Measurements from ENCODE around the gene PLXNA4. TPM values are rescaled to one million over a fixed set of nuclear protein-coding genes. Genes with fewer than 3 reads are reported as not detected.

The PLXNA4 gene
- total RNA-seq, 1 donor from 2014 or later, result 5.7 TPM

GRCh38 chr7:132386201-132386681 is 190.0 kb downstream of the PLXNA4 start:
- peak; percentile 61 for DNase-seq

GRCh38 chr7:132383962-132384361 is 192.3 kb downstream of the PLXNA4 start:
- DNase-seq, result no peak

- peak; percentile 34 for DNase-seq
Observed at GRCh38 chr7:132381742-132382472, 194.4 kb downstream of the PLXNA4 start.

- DNase-seq, result no peak
Observed at GRCh38 chr7:132380059-132380458, 196.2 kb downstream of the PLXNA4 start.

GRCh38 chr7:132379292-132379691 is 197.0 kb downstream of the PLXNA4 start:
- no peak for DNase-seq

- DNase-seq, result no peak
Observed at GRCh38 chr7:132377703-132378584, 198.3 kb downstream of the PLXNA4 start.

GRCh38 chr7:132377015-132377414 is 199.3 kb downstream of the PLXNA4 start:
- peak; percentile 21 for DNase-seq

GRCh38 chr7:132376361-132377013 is 199.8 kb downstream of the PLXNA4 start:
- no peak for DNase-seq

- no peak for DNase-seq
Observed at GRCh38 chr7:132373879-132374278, 202.4 kb downstream of the PLXNA4 start.

GRCh38 chr7:132373041-132373440 is 203.2 kb downstream of the PLXNA4 start:
- no peak for DNase-seq

GRCh38 chr7:132371948-132372347 is 204.3 kb downstream of the PLXNA4 start:
- DNase-seq, result no peak

- no peak for DNase-seq
Observed at GRCh38 chr7:132368246-132368900, 207.9 kb downstream of the PLXNA4 start.

GRCh38 chr7:132367795-132368194 is 208.5 kb downstream of the PLXNA4 start:
- DNase-seq, result no peak

GRCh38 chr7:132367004-132367403 is 209.3 kb downstream of the PLXNA4 start:
- no peak for DNase-seq

- no peak for DNase-seq
Observed at GRCh38 chr7:132364226-132364625, 212.0 kb downstream of the PLXNA4 start.

- DNase-seq, result no peak
Observed at GRCh38 chr7:132362059-132362458, 214.2 kb downstream of the PLXNA4 start.

- no peak for DNase-seq
Observed at GRCh38 chr7:132361146-132361545, 215.1 kb downstream of the PLXNA4 start.

- no peak for DNase-seq
Observed at GRCh38 chr7:132359743-132360142, 216.5 kb downstream of the PLXNA4 start.

- no peak for DNase-seq
Observed at GRCh38 chr7:132355048-132355447, 221.2 kb downstream of the PLXNA4 start.

- peak; percentile 15 for DNase-seq
Observed at GRCh38 chr7:132354527-132354926, 221.7 kb downstream of the PLXNA4 start.

GRCh38 chr7:132353936-132354335 is 222.3 kb downstream of the PLXNA4 start:
- DNase-seq, result no peak

- peak; percentile 11 for DNase-seq
Observed at GRCh38 chr7:132352800-132353199, 223.5 kb downstream of the PLXNA4 start.

All from tongue (tissue), 2 donors.